GM21390 (cell line): Measurements from ENCODE around the gene DCD.
"Not testable (repeated sequence)": the region's sequence is repeated elsewhere in the genome, so short reads cannot be mapped to it uniquely, and the experiment has no call there.

Experiments
- ATAC-seq: cut with Tn5 transposase; IDR thresholded peaks from one replicate; pipeline ENCODE4 v1.9.1; 2021; ENCODE audit not compliant: unreplicated experiment

DCD gene

GRCh38 chr12:54654926-54655325 is 6.8 kb upstream of the DCD start:
- ATAC-seq: no peak

- ATAC-seq: no peak
These were observed 4.9 kb upstream of the DCD start for GRCh38 chr12:54653025-54653424.

GRCh38 chr12:54650889-54651288 is 2.7 kb upstream of the DCD start:
- ATAC-seq: no peak

- ATAC-seq: no peak
These were observed 2.2 kb upstream of the DCD start for GRCh38 chr12:54650409-54650808.

GRCh38 chr12:54649825-54650224 is 1.7 kb upstream of the DCD start:
- ATAC-seq: no peak

- ATAC-seq: no peak
These were observed 6.6 kb downstream of the DCD start for GRCh38 chr12:54641554-54641953.

GRCh38 chr12:54641089-54641488 is 7.1 kb downstream of the DCD start:
- ATAC-seq: no peak

GRCh38 chr12:54639112-54639511 is 9.1 kb downstream of the DCD start:
- ATAC-seq: not testable (repeated sequence)

- no peak for ATAC-seq
These were observed 13.4 kb downstream of the DCD start, which contains the start of gene LACRT for GRCh38 chr12:54634795-54635194. TSS of gene LACRT (minus strand) at chr12:54634895. CDS start at chr12:54634841, 54 bp downstream.

- no peak for ATAC-seq
These were observed 16.0 kb downstream of the DCD start for GRCh38 chr12:54631988-54632728.

- no peak for ATAC-seq
These were observed 16.6 kb downstream of the DCD start for GRCh38 chr12:54631551-54631950.

GRCh38 chr12:54629925-54630324 is 18.2 kb downstream of the DCD start:
- no peak for ATAC-seq

GRCh38 chr12:54628186-54628846 is 19.8 kb downstream of the DCD start:
- ATAC-seq: no peak

- ATAC-seq: no peak
These were observed 20.9 kb downstream of the DCD start for GRCh38 chr12:54627304-54627703.

- ATAC-seq: no peak
These were observed 22.6 kb downstream of the DCD start for GRCh38 chr12:54625598-54625997.

- no peak for ATAC-seq
These were observed 23.6 kb downstream of the DCD start for GRCh38 chr12:54624315-54625279.

GRCh38 chr12:54622463-54623183 is 25.5 kb downstream of the DCD start:
- ATAC-seq: no peak

- ATAC-seq: no peak
These were observed 31.1 kb downstream of the DCD start for GRCh38 chr12:54616933-54617680.

- ATAC-seq: no peak
These were observed 35.9 kb downstream of the DCD start for GRCh38 chr12:54612225-54612750.

- no peak for ATAC-seq
These were observed 36.4 kb downstream of the DCD start for GRCh38 chr12:54611715-54612149.
